GM12878 (cell line): ENCODE measurements around the gene CNPY2. TPM values are rescaled to one million over a fixed set of nuclear protein-coding genes. Genes with fewer than 3 reads are reported as not detected.

Experiments
- ATF2 ChIP-seq: IDR thresholded peaks from 2 replicates; pipeline ENCODE4 v1.6.1; 2012; ENCODE audit warnings: low read length, inconsistent platforms
- CTCF ChIP-seq, 3 experiments: IDR thresholded peaks in 2 of 3; conservative IDR thresholded peaks in 1 of 3; 2 replicates each; pipeline ENCODE4 v1.5.1; 2011; ENCODE audit warnings: low read depth in 3 of 3, low read length in 3 of 3, mild to moderate bottlenecking in 3 of 3, control low read depth in 2 of 3, moderate library complexity in 2 of 3, inconsistent platforms in 1 of 3, mixed read lengths in 1 of 3; ENCODE audit not compliant: control insufficient read depth in 2 of 3, insufficient read depth in 1 of 3; ENCODE audit errors: extremely low read depth in 1 of 3
- JUNB ChIP-seq: IDR thresholded peaks from 2 replicates; pipeline ENCODE4 v1.6.1; 2016; ENCODE audit warnings: antibody characterized with exemption, mild to moderate bottlenecking
- MTA2 ChIP-seq: fragments of 450-650 bp; IDR thresholded peaks from 2 replicates; pipeline ENCODE4 v1.6.1; 2016; ENCODE audit warnings: low read depth, mild to moderate bottlenecking, moderate library complexity
- TARDBP ChIP-seq: IDR thresholded peaks from 2 replicates; pipeline ENCODE4 v1.6.1; 2016; ENCODE audit warnings: borderline replicate concordance
- polyA plus RNA-seq, 11 experiments: library from polyadenylated mRNA; depleted of rRNA in 4 of 11; unstranded in 6 of 11; stranded (reverse) in 5 of 11; fragments of >200 nt; fragmentation: Nextera tagmentation in 4 of 11; fragmentation: Illumina TruSeq in 1 of 11; extraction: Ambion mirVana in 4 of 11; extraction: Trizol in 1 of 11; gene quantifications; 1 replicate in 1 of 11; 2 replicates in 10 of 11; pipeline versions ENCODE4 v1.2.1 to v1.2.3, GENCODE V29; 2011 to 2016; ENCODE audit warnings: inconsistent platforms in 2 of 11, missing spikeins in 2 of 11, low read depth in 1 of 11
- total RNA-seq, 4 experiments: library from RNA; depleted of rRNA in 3 of 4; stranded (reverse); fragments of >200 nt in 3 of 4; fragmentation: Illumina TruSeq in 1 of 4; extraction: Trizol in 1 of 4; gene quantifications; 2 replicates each; pipeline versions ENCODE4 v1.2.1 to v1.2.3, GENCODE V29; 2013 to 2021
- TF ChIP-seq, protein P1 (sequence below): fragments of 450-650 bp; formaldehyde crosslinking; IDR thresholded peaks from 2 replicates; pipeline ENCODE4 v1.5.0; 2022; ENCODE audit warnings: mild to moderate bottlenecking, missing genetic modification characterization

Gene CNPY2
- total and polyA plus RNA-seq, 10 of the 15 experiments (the other 5 are each of a cell fraction or from before 2014, with no cell fraction given) = 25.0 to 276 (median 87.8) TPM

DNA sequence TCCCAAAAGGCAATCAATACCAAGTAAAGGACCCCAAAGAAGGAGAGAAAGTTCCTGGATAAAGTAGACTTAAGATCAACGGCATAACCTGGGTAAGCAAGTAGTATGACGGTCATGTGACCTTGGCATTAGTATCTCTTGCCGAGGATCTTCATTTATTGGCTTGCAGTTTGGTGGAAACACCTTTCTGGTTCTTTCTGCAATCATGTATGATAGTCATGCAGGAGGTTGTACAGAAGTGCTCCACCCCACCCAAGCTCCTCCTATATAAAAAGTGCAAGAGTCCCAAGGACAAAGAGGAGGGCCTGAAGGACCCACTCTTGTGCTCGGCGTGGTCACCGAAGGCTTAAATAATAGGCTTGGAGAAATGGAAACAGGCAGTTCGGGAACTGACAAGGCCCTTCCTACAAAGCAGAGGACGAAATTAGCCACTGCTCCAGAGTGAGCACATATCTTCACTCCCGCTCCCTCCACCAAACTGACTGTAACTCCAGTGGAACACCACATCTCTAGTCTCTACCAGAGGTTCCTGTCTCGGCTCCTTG lies 16.4 kb downstream of the CNPY2 start (continued):
- no peak for TF ChIP-seq MTA2
- TF ChIP-seq, protein P1, sequence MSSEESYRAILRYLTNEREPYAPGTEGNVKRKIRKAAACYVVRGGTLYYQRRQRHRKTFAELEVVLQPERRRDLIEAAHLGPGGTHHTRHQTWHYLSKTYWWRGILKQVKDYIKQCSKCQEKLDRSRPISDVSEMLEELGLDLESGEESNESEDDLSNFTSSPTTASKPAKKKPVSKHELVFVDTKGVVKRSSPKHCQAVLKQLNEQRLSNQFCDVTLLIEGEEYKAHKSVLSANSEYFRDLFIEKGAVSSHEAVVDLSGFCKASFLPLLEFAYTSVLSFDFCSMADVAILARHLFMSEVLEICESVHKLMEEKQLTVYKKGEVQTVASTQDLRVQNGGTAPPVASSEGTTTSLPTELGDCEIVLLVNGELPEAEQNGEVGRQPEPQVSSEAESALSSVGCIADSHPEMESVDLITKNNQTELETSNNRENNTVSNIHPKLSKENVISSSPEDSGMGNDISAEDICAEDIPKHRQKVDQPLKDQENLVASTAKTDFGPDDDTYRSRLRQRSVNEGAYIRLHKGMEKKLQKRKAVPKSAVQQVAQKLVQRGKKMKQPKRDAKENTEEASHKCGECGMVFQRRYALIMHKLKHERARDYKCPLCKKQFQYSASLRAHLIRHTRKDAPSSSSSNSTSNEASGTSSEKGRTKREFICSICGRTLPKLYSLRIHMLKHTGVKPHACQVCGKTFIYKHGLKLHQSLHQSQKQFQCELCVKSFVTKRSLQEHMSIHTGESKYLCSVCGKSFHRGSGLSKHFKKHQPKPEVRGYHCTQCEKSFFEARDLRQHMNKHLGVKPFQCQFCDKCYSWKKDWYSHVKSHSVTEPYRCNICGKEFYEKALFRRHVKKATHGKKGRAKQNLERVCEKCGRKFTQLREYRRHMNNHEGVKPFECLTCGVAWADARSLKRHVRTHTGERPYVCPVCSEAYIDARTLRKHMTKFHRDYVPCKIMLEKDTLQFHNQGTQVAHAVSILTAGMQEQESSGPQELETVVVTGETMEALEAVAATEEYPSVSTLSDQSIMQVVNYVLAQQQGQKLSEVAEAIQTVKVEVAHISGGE (CRISPR knock-in tag) = no peak
- no peak for TF ChIP-seq JUNB
- no peak for TF ChIP-seq TARDBP
- TF ChIP-seq ATF2 = no peak
- no peak for TF ChIP-seq CTCF (IDR thresholded peaks at IDR 0.05 in 2 of 3, conservative IDR thresholded peaks at IDR 0.05 in 1 of 3; ENCODE audit: control insufficient read depth in 2 of 3, extremely low read depth in 1 of 3, insufficient read depth in 1 of 3, low read depth in 3 of 3, low read length in 3 of 3)
